ENCODE measurements around the gene NSRP1.
A peak's percentile ranks its signal among the peaks of the same experiment; 100 is the strongest.
"Not testable (repeated sequence)": the region's sequence is repeated elsewhere in the genome, so short reads cannot be mapped to it uniquely, and the experiment has no call there.

NSRP1 gene

DNA sequence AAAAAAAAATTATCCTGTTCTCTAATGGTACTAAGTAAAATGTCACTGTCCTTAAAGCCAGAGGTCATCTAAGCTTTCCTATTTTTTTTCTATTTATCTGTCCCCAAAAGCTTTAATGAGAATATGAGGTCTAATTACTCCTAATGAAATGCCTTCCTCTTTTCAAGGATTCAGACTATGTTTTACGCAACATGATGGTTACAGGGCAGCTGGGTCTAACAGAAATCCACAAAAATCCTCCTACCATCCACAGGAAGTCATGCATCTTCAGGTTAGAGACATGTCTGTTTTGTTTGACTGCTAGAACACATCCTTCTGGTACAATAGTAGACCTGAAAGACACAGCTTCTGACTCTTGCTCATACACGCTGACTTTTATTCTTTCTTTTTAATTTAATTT is 29.7 kb upstream of the NSRP1 start:
- TF ChIP-seq, protein P1, sequence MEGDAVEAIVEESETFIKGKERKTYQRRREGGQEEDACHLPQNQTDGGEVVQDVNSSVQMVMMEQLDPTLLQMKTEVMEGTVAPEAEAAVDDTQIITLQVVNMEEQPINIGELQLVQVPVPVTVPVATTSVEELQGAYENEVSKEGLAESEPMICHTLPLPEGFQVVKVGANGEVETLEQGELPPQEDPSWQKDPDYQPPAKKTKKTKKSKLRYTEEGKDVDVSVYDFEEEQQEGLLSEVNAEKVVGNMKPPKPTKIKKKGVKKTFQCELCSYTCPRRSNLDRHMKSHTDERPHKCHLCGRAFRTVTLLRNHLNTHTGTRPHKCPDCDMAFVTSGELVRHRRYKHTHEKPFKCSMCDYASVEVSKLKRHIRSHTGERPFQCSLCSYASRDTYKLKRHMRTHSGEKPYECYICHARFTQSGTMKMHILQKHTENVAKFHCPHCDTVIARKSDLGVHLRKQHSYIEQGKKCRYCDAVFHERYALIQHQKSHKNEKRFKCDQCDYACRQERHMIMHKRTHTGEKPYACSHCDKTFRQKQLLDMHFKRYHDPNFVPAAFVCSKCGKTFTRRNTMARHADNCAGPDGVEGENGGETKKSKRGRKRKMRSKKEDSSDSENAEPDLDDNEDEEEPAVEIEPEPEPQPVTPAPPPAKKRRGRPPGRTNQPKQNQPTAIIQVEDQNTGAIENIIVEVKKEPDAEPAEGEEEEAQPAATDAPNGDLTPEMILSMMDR (conservative IDR thresholded peaks at IDR 0.05; ENCODE audit: control insufficient read depth, insufficient read depth, low read depth, low read length) = no peak
- DNase-seq (ENCODE audit: low read depth) = no peak
- H3K4me3 ChIP-seq (ENCODE audit: control insufficient read depth, low read depth, low read length) = no peak overlapping the region

- not testable (repeated sequence) for DNase-seq (ENCODE audit: low read depth); H3K4me3 ChIP-seq (ENCODE audit: control insufficient read depth, low read depth, low read length)
Measured at GRCh38 chr17:30087431-30087830, 29.2 kb upstream of the NSRP1 start.

GRCh38 chr17:30091121-30091670 is 25.4 kb upstream of the NSRP1 start:
- TF ChIP-seq, protein P1 (conservative IDR thresholded peaks at IDR 0.05; ENCODE audit: control insufficient read depth, insufficient read depth, low read depth, low read length) = no peak

DNA sequence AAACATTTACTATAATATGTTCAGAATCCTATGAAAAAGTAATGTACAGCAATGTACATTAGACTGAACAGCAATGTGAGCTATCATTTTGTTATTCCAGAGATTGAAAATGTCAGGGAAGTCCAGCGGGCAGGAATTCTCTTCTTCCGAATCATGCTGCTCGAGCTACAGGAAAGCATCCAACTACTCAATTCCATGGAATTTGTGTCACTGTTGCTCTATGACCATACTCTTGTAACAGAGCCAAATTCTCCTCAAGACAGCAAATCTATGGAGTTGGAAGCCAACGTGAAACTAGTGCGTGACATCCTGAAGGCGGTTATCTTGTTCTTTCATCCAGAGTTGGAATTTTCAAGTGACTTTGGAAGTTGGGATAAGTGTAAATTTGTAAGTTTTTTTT is 24.8 kb upstream of the NSRP1 start:
- DNase-seq (ENCODE audit: low read depth) = peak; percentile 81
- TF ChIP-seq, protein P1 (conservative IDR thresholded peaks at IDR 0.05; ENCODE audit: control insufficient read depth, insufficient read depth, low read depth, low read length) = no peak
- no peak overlapping the region for H3K4me3 ChIP-seq (ENCODE audit: control insufficient read depth, low read depth, low read length)

More at GRCh38 chr17:30091121-30091670, 25.4 kb upstream of the NSRP1 start:
- no peak for DNase-seq (ENCODE audit: low read depth)
- H3K4me3 ChIP-seq (ENCODE audit: control insufficient read depth, low read depth, low read length) = no peak overlapping the region

DNA sequence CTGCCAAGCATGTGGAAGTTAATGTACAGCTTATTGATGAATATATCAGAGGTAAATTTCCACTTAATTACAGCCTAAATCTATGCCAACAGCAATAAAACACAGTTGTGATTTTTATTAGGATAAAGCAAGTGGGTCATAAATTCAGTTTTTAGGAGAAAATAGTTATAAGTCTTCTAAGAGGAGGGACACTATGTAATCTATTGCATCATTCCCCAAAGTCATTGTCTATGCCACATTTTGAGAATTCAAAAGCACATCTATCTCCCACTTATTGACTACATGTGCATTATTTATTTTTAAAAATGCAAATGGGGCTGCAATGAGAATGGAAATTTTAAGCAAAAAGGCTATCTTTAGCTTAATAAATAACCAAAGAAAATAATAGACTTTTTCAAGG is 23.7 kb upstream of the NSRP1 start:
- TF ChIP-seq, protein P1 (conservative IDR thresholded peaks at IDR 0.05; ENCODE audit: control insufficient read depth, insufficient read depth, low read depth, low read length) = no peak
- DNase-seq (ENCODE audit: low read depth) = no peak

GRCh38 chr17:30093463-30094147 is 23.0 kb upstream of the NSRP1 start:
- H3K4me3 ChIP-seq (ENCODE audit: control insufficient read depth, low read depth, low read length) = no peak overlapping the region
- DNase-seq (ENCODE audit: low read depth) = peak; percentile 60
- TF ChIP-seq, protein P1 (conservative IDR thresholded peaks at IDR 0.05; ENCODE audit: control insufficient read depth, insufficient read depth, low read depth, low read length) = peak; percentile 66

More for the DNA sequence above, 23.7 kb upstream of the NSRP1 start:
- no peak overlapping the region for H3K4me3 ChIP-seq (ENCODE audit: control insufficient read depth, low read depth, low read length)

DNA sequence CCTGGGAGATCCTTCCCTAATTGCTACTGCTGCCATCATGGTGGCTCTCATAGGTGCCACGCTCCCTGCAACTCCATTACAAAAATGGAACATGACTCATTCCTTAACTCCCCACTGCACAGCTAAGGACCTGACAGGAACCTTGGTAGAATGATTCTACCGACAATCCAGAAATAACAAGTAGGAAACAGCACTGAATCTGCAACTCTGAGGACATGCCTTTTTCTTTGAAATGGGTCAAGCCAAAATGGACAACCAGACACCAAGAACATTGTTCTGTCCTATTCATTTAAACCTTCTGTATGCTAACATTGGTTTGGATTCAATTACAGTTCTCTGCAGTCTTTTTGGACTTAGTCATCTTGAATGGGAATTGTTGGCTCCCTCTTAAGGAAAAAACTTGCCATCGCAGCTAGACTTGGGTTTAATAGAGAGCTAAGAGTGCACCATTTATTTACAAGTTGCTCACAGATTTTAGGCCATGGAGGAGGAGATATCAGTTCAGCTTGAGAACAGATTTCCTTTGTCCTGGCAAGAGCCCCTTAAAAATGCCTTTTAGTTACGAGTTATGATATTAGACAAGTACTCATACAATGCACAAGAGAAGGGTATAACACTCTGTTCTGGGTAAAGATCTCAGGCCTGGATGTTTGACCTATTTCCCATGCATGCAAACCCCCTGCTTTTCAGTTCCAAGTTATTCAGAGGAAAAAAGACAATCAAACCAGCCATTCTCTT is 20.9 kb upstream of the NSRP1 start:
- peak; percentile 80 for DNase-seq (ENCODE audit: low read depth)
- TF ChIP-seq, protein P1 (conservative IDR thresholded peaks at IDR 0.05; ENCODE audit: control insufficient read depth, insufficient read depth, low read depth, low read length) = peak; percentile 72
- no peak overlapping the region for H3K4me3 ChIP-seq (ENCODE audit: control insufficient read depth, low read depth, low read length)

Data from fibroblast of mammary gland (primary cell).